ENCODE results near the gene PRKAG3. TPM values are rescaled to one million over a fixed set of nuclear protein-coding genes. Genes with fewer than 3 reads are reported as not detected.

The PRKAG3 gene
- total and polyA plus RNA-seq, 2 experiments from 2014 or later, result not detected

- H3K36me3 ChIP-seq (ENCODE audit: insufficient read depth), result no peaks in the 10 kb centered on the region
- no peaks in the 10 kb centered on the region for H3K27me3 ChIP-seq (ENCODE audit: insufficient read depth)
- H3K27ac ChIP-seq (ENCODE audit: low read depth), result no peak overlapping the region
- no peaks in the 10 kb centered on the region for H4K20me1 ChIP-seq (replicated peaks; ENCODE audit: insufficient read depth)
- no peak for TF ChIP-seq NANOG (IDR thresholded peaks at IDR 0.05; ENCODE audit: borderline replicate concordance)
- TF ChIP-seq ZNF331 (CRISPR knock-in tag; IDR thresholded peaks at IDR 0.05; ENCODE audit: low read depth), result no peak
- TF ChIP-seq EZH2phosphoT487 (IDR thresholded peaks at IDR 0.05; ENCODE audit: unreplicated experiment), result no peak
- TF ChIP-seq, protein P1, sequence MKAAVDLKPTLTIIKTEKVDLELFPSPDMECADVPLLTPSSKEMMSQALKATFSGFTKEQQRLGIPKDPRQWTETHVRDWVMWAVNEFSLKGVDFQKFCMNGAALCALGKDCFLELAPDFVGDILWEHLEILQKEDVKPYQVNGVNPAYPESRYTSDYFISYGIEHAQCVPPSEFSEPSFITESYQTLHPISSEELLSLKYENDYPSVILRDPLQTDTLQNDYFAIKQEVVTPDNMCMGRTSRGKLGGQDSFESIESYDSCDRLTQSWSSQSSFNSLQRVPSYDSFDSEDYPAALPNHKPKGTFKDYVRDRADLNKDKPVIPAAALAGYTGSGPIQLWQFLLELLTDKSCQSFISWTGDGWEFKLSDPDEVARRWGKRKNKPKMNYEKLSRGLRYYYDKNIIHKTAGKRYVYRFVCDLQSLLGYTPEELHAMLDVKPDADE (IDR thresholded peaks at IDR 0.05), result no peak
- TF ChIP-seq, protein P2, sequence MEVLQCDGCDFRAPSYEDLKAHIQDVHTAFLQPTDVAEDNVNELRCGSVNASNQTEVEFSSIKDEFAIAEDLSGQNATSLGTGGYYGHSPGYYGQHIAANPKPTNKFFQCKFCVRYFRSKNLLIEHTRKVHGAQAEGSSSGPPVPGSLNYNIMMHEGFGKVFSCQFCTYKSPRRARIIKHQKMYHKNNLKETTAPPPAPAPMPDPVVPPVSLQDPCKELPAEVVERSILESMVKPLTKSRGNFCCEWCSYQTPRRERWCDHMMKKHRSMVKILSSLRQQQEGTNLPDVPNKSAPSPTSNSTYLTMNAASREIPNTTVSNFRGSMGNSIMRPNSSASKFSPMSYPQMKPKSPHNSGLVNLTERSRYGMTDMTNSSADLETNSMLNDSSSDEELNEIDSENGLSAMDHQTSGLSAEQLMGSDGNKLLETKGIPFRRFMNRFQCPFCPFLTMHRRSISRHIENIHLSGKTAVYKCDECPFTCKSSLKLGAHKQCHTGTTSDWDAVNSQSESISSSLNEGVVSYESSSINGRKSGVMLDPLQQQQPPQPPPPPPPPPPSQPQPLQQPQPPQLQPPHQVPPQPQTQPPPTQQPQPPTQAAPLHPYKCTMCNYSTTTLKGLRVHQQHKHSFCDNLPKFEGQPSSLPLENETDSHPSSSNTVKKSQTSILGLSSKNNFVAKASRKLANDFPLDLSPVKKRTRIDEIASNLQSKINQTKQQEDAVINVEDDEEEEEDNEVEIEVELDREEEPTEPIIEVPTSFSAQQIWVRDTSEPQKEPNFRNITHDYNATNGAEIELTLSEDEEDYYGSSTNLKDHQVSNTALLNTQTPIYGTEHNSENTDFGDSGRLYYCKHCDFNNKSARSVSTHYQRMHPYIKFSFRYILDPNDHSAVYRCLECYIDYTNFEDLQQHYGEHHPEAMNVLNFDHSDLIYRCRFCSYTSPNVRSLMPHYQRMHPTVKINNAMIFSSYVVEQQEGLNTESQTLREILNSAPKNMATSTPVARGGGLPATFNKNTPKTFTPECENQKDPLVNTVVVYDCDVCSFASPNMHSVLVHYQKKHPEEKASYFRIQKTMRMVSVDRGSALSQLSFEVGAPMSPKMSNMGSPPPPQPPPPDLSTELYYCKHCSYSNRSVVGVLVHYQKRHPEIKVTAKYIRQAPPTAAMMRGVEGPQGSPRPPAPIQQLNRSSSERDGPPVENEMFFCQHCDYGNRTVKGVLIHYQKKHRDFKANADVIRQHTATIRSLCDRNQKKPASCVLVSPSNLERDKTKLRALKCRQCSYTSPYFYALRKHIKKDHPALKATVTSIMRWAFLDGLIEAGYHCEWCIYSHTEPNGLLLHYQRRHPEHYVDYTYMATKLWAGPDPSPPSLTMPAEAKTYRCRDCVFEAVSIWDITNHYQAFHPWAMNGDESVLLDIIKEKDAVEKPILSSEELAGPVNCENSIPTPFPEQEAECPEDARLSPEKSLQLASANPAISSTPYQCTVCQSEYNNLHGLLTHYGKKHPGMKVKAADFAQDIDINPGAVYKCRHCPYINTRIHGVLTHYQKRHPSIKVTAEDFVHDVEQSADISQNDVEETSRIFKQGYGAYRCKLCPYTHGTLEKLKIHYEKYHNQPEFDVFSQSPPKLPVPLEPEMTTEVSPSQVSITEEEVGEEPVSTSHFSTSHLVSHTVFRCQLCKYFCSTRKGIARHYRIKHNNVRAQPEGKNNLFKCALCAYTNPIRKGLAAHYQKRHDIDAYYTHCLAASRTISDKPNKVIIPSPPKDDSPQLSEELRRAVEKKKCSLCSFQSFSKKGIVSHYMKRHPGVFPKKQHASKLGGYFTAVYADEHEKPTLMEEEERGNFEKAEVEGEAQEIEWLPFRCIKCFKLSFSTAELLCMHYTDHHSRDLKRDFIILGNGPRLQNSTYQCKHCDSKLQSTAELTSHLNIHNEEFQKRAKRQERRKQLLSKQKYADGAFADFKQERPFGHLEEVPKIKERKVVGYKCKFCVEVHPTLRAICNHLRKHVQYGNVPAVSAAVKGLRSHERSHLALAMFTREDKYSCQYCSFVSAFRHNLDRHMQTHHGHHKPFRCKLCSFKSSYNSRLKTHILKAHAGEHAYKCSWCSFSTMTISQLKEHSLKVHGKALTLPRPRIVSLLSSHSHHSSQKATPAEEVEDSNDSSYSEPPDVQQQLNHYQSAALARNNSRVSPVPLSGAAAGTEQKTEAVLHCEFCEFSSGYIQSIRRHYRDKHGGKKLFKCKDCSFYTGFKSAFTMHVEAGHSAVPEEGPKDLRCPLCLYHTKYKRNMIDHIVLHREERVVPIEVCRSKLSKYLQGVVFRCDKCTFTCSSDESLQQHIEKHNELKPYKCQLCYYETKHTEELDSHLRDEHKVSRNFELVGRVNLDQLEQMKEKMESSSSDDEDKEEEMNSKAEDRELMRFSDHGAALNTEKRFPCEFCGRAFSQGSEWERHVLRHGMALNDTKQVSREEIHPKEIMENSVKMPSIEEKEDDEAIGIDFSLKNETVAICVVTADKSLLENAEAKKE (CRISPR knock-in tag; IDR thresholded peaks at IDR 0.05), result no peak
- no peak for TF ChIP-seq STAT1 (IDR thresholded peaks at IDR 0.05; ENCODE audit: unreplicated experiment)
- TF ChIP-seq, protein P3, sequence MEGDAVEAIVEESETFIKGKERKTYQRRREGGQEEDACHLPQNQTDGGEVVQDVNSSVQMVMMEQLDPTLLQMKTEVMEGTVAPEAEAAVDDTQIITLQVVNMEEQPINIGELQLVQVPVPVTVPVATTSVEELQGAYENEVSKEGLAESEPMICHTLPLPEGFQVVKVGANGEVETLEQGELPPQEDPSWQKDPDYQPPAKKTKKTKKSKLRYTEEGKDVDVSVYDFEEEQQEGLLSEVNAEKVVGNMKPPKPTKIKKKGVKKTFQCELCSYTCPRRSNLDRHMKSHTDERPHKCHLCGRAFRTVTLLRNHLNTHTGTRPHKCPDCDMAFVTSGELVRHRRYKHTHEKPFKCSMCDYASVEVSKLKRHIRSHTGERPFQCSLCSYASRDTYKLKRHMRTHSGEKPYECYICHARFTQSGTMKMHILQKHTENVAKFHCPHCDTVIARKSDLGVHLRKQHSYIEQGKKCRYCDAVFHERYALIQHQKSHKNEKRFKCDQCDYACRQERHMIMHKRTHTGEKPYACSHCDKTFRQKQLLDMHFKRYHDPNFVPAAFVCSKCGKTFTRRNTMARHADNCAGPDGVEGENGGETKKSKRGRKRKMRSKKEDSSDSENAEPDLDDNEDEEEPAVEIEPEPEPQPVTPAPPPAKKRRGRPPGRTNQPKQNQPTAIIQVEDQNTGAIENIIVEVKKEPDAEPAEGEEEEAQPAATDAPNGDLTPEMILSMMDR (conservative IDR thresholded peaks at IDR 0.05; ENCODE audit: low read depth in 2 of 2), result no peak
- no peak for TF ChIP-seq EZH2 (IDR thresholded peaks at IDR 0.05; ENCODE audit: low read depth, unreplicated experiment)
- TF ChIP-seq JUNB (IDR thresholded peaks at IDR 0.05; ENCODE audit: unreplicated experiment), result no peak
- TF ChIP-seq ZNF114 (CRISPR knock-in tag; IDR thresholded peaks at IDR 0.05), result no peak
- TF ChIP-seq, protein P4, sequence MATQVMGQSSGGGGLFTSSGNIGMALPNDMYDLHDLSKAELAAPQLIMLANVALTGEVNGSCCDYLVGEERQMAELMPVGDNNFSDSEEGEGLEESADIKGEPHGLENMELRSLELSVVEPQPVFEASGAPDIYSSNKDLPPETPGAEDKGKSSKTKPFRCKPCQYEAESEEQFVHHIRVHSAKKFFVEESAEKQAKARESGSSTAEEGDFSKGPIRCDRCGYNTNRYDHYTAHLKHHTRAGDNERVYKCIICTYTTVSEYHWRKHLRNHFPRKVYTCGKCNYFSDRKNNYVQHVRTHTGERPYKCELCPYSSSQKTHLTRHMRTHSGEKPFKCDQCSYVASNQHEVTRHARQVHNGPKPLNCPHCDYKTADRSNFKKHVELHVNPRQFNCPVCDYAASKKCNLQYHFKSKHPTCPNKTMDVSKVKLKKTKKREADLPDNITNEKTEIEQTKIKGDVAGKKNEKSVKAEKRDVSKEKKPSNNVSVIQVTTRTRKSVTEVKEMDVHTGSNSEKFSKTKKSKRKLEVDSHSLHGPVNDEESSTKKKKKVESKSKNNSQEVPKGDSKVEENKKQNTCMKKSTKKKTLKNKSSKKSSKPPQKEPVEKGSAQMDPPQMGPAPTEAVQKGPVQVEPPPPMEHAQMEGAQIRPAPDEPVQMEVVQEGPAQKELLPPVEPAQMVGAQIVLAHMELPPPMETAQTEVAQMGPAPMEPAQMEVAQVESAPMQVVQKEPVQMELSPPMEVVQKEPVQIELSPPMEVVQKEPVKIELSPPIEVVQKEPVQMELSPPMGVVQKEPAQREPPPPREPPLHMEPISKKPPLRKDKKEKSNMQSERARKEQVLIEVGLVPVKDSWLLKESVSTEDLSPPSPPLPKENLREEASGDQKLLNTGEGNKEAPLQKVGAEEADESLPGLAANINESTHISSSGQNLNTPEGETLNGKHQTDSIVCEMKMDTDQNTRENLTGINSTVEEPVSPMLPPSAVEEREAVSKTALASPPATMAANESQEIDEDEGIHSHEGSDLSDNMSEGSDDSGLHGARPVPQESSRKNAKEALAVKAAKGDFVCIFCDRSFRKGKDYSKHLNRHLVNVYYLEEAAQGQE (IDR thresholded peaks at IDR 0.05; ENCODE audit: unreplicated experiment), result no peak
- TF ChIP-seq CREB1 (CRISPR knock-in tag; IDR thresholded peaks at IDR 0.05; ENCODE audit: low read depth), result no peak
- TF ChIP-seq POLR2AphosphoS5 (IDR thresholded peaks at IDR 0.05; ENCODE audit: low read depth), result no peak
- DNase-seq (ENCODE audit: low spot score), result no peak
- no peaks in the 10 kb centered on the region for H3K9me2 ChIP-seq (ENCODE audit: insufficient read depth)
- Mint-ChIP-seq H3K4me1 (peaks cover 13% of the 10 kb centered on the region), H3K36me3 (ENCODE audit: low read depth) (no peaks in the 10 kb centered on the region), H3K4me3 (no peak overlapping the region), H3K27ac (no peak overlapping the region), H3K9me3 (no peaks in the 10 kb centered on the region), H3K27me3 (ENCODE audit: insufficient read depth, low read depth, poor library complexity) (peaks cover 5% of the 10 kb centered on the region)
- H3K4me3 ChIP-seq, result no peak overlapping the region
- no peak for ATAC-seq
- H2AFZ ChIP-seq, result no peak overlapping the region
- H3K4me2 ChIP-seq, result no peak overlapping the region
- no peaks in the 10 kb centered on the region for H3K4me1 ChIP-seq (ENCODE audit: insufficient read depth)
- no peaks in the 10 kb centered on the region for H3K79me2 ChIP-seq (replicated peaks; ENCODE audit: insufficient read depth)
- H3F3A ChIP-seq (replicated peaks; ENCODE audit: low read depth), result no peaks in the 10 kb centered on the region
Measured at GRCh38 chr2:218821605-218822211, 9.9 kb downstream of the PRKAG3 start.
